ENCODE measurements around the gene CACNA1B.

Gene CACNA1B

DNA sequence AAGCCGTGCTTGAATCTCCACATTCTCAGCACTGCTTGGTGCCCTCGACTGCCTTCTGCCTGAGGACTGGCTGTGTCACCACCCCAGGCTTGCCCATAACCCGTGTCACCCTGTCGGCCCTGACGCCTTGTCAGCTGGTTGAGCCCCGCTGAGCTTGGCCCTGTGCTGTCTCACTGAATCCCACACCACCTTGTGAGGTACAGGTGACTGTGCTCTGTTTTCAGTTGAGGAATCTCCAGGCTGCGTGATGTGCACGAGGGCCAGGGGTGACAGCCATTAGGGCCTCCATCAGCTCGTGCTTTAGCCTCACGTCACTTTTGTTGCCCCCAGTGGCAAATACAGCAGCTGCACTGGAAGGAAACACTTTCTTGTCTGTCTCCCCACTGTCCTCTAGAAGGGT, 90.7 kb downstream of the CACNA1B start:
- DNase-seq = no peak

- DNase-seq = no peak
Measured at GRCh38 chr9:137969008-137969407, 91.4 kb downstream of the CACNA1B start.

GRCh38 chr9:137969685-137970084, 92.1 kb downstream of the CACNA1B start:
- no peak for DNase-seq

GRCh38 chr9:137970098-137970497, 92.5 kb downstream of the CACNA1B start:
- no peak for DNase-seq

- DNase-seq = no peak
Measured at GRCh38 chr9:137970686-137971476, 93.3 kb downstream of the CACNA1B start.

DNA sequence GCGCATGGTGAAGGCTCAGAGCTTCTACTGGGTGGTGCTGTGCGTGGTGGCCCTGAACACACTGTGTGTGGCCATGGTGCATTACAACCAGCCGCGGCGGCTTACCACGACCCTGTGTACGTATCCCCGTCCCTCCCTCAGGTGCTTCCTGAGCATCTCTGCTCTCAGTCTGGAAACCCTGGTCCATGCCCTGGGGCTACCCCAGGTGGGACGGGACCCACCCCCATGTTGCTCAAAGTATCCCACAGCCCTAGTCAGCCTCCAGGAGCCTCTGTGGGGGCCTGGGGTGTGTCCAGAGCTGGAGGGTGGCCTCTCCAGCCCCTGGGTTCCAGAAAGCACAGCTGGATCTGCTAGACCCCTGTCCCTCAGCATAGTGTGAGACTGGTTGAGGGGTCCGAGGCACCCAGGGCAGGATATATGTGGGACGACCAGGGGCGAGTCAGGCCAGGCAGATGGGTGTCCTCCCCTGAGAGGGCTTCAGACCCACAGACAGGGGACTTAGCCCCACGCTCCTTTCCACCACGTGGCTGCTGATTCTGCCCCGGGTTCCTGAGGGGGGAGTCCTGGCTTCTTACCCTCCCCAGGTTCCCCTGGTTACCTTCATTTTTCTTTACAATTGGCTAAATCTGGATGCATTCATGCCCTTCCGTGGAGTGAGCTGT, 94.0 kb downstream of the CACNA1B start:
- DNase-seq = no peak

- no peak for DNase-seq
Measured at GRCh38 chr9:137972355-137972987, 94.9 kb downstream of the CACNA1B start.

DNA sequence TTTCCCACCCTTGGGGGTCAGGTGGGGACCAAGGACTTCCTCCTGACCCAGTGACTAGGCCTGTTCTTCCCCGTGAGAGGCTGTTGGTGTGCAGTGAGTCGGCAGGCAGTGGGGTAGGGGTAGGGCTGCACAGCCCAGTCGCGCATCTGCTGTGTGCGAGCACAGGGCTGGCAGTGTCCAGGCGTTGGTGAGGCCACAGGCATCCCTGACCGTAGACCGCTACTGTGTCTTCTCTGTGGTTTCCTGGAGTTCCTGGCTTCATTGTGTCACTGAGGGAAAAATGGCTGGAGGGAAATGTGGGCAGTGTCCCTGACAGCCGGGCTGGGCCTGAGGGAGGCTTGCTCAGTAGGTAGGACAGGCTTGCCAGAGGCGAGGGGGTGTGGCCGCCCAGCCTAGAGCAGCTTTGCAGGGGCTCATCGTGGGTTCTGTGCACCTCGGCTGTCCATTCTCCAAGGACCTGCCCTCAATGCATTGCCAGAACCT, 95.4 kb downstream of the CACNA1B start:
- DNase-seq = no peak

DNA sequence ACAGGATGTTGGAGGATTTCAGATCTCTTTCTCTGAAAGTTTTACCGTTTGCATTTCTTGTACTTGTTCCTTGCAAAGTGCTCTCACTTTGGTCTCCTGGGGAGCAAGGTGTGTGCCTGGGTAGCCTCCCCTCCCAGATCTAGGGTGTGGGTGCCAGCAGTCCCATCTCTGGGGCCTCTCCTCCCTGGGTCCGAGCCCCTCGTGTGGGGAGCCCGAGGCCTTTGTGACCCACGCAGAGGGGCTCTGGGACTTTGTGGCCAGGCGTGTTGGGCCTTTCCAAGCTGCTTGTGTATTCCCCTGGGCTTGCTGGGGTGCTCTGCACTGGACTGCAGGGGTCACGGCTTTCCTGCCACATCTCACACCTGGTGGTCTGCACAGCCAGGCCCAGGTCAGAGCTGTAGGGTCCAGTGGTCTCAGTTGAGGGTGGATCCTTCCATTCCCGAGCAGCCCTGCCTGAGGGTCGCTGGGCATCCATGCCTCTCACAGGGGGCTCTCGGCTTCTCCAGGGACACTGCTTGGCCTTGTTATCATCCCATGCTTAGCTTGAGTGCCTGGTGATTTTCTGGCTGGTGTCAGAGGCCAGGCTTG, 96.3 kb downstream of the CACNA1B start:
- no peak for DNase-seq

DNA sequence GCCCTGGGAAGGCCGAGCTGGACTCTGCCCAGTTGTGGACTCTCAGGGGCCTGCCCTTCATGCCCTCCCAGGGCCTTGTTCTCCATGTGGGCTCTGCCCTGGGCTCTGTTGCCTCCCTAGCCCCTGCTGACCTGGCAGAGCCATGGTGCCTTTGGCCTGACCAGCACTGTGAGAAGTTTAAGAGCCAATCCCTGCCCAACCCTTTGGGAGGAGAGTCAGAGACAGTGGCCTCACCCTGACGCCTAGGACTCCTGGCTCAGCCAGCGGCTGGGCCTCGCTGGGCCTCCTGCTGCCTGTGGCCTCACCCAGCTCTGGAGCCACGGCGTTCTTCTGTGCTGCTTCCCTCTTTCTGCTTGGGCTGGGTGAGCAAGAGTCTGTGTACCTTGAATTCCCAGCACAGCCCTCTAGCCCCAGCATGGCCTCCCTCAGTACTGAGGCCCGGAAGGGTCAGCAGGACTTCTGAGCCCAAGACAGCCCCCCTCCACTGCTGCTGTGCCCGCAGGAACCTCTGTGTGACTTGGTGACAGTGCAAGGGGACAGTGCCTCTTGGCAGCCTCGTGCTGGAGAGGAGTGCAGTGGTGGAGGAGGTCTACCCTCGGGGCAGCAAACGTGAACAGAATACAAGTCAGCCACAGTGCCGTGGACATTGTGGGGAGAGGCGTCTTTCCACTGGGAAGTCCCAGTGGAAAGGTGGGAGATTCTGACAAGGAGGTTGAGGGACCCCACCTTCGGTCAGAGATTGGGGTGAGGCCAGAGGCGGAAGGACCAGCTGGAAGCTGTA, 97.4 kb downstream of the CACNA1B start:
- no peak for DNase-seq

GRCh38 chr9:137975527-137975913, 97.9 kb downstream of the CACNA1B start:
- DNase-seq = no peak

GRCh38 chr9:137975936-137976565, 98.5 kb downstream of the CACNA1B start:
- no peak for DNase-seq

- DNase-seq = no peak
Measured at GRCh38 chr9:137977571-137978261, 100.1 kb downstream of the CACNA1B start.

DNA sequence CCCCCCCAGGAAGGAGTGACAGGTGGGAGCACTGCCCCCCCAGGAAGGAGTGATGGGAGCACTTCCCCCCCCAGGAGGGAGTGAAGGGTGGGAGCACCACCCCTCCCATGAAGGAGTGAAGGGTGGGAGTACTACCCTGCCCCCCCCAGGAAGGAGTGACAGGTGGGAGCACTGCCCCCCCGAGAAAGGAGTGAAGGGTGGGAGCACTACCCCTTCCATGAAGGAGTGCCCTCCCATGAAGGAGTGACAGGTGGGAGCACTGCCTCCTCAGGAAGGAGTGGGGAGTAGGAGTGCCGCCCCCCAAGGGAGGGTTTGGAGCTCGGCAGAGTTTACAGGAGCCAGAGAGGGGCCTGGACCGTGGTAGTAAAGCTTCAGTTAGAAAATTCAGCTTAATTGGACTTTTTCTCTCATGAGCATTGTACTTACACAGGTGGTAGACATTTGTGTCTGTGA, 100.7 kb downstream of the CACNA1B start:
- DNase-seq = no peak

DNA sequence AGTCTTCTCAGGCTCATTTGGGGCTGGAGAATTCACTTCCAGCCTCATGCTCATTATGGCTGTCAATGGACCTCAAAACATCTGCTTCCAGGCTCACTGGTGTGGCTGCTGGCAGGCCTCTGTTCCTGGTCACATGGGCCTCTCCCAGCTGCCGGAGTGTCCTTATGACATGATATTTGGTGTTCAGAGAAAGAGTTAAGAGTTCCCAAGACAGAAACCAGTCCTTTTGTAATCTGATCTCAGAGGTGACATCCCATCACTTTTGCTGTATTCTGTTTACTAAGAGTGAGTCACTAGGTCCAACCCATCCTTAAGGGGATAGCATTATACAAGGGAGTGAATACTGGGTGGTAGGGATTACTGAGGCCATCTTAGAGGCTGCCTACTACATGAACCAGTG, 104.6 kb downstream of the CACNA1B start:
- DNase-seq = no peak

DNA sequence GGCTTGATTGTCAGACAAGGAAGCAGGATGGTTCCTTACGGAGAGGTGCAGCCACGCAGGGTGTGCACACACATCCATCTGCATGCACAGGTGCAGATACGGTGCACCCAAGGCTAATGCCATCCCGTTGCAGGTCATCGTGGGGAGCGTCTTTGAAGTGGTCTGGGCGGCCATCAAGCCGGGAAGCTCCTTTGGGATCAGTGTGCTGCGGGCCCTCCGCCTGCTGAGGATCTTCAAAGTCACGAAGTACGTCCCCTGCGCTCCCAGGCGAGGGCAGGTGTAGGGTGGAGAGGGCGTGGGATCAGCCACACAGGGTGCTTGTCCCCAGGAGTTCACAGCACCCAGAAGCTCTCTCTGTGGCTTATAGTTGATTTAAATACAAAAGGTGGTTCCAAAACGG, 106.4 kb downstream of the CACNA1B start:
- DNase-seq = no peak

DNA sequence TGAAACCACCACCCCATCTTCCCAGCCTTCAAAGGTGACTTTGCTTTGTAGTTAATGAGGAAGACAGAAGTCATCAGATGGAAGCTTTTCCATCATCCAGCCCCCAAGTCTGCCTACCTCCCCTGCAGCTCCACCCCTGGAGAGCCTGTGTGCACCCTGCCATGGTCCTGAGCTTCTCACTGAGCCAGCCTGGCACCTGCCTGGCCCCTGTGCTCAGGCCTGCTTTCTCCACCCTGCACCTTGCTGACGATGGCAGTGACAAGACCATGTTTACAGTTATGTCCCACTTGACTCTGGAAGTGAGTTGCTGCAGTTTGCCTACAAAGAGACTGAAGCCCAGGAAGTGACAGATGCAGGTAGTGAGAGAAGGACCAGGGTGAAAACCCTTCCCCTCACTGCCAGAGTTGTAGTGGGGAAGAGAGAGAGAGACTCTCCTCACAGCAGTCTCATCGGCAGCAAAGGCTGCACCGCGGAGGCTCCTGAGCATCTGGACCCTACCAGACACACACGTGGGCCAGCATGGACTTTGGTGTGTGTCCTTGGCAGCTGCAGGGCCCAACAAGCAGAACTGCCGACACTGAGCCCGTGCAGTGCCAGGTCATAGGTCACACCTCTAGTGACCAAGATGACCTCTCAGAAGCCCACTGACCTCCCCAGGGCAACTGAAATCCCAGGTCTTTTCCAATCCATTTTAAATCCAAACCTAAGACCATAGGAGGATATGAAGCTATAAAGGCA, 107.1 kb downstream of the CACNA1B start:
- no peak for DNase-seq

DNA sequence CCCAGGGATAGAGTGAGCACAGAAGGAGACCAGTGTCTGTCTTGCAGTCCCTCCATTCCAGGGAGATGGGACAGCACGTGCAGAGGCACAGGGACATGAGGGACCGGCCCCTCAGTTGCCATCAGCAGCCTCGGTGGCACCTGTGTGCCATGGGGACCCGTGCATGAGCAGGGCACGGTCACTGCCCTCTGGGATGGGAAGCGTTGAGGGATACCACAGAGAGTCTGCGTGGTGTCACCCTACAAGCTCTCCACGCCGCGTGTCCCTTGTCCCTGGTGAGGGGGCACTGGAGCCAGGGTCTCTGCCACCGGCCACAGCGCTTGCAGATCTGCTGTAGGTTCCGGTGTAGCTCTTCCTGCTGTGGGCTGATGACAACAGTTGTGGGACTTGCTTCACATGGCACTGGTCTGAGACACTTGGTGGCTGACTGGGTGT, 108.1 kb downstream of the CACNA1B start:
- no peak for DNase-seq

DNA sequence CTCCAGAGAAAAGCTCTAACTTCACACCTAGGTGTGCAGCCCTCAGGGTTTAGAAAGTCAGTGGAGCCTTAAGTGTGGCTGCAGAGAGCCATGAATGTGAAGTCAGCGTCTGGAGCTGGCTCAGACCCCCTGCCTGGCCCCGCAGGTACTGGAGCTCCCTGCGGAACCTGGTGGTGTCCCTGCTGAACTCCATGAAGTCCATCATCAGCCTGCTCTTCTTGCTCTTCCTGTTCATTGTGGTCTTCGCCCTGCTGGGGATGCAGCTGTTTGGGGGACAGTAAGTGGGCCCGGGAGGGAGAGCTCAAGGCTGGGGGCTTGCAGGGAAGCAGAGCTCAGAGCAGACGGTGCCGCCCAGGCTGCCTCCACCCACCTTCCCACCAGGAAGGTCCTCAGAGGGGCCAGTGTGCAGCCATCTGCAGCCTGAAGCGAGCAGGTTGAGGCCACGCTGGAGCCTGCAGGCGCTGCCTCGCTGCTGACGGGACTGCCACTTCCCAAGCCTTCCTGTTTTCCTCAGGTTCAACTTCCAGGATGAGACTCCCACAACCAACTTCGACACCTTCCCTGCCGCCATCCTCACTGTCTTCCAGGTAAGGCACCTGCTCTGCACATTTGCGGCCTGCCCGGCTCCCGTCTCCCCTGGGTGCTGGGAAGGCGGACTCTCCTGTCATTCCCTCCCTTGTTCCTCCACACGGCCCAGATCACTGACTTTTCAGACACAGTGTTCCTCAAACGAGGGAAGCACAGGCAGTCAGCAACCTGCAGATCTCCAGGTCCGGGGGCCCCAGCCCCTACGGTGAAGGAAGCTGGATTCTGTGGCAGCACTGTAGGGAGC, 108.9 kb downstream of the CACNA1B start:
- DNase-seq = no peak
